Measurements from ENCODE around the gene TIRAP.

Gene TIRAP

GRCh38 chr11:126318574-126319373 is 35.9 kb downstream of the TIRAP start:
- in situ Hi-C loops (cut with MboI; ENCODE audit: low sequenced_read_pairs), result loop anchor here (10.0 to 25.0 kb wide), 2 partner anchors 76 to 669 kb away; no protein-coding TSS in a partner anchor

- in situ Hi-C loops (cut with MboI; ENCODE audit: low sequenced_read_pairs), result loop anchor here (10.0 to 25.0 kb wide), 2 partner anchors 75 to 668 kb away; no protein-coding TSS in a partner anchor
These were observed 36.5 kb downstream of the TIRAP start for GRCh38 chr11:126319374-126319740.

GRCh38 chr11:126322996-126323395 is 40.1 kb downstream of the TIRAP start:
- in situ Hi-C loops (cut with MboI; ENCODE audit: low sequenced_read_pairs), result loop anchor here (25.0 kb wide), 1 partner anchor 664 kb away; no protein-coding TSS in a partner anchor

- in situ Hi-C loops (cut with MboI; ENCODE audit: low sequenced_read_pairs), result no loop called here
These were observed 44.5 kb downstream of the TIRAP start for GRCh38 chr11:126327281-126328000.

- in situ Hi-C loops (cut with MboI; ENCODE audit: low sequenced_read_pairs), result no loop called here
These were observed 45.1 kb downstream of the TIRAP start for GRCh38 chr11:126328001-126328390.

GRCh38 chr11:126328444-126328843 is 45.6 kb downstream of the TIRAP start:
- in situ Hi-C loops (cut with MboI; ENCODE audit: low sequenced_read_pairs), result no loop called here

- in situ Hi-C loops (cut with MboI; ENCODE audit: low sequenced_read_pairs), result no loop called here
These were observed 46.2 kb downstream of the TIRAP start for GRCh38 chr11:126328938-126329643.

- in situ Hi-C loops (cut with MboI; ENCODE audit: low sequenced_read_pairs), result no loop called here
These were observed 46.8 kb downstream of the TIRAP start for GRCh38 chr11:126329644-126330211.

GRCh38 chr11:126331286-126331685 is 48.4 kb downstream of the TIRAP start:
- in situ Hi-C loops (cut with MboI; ENCODE audit: low sequenced_read_pairs), result no loop called here

- in situ Hi-C loops (cut with MboI; ENCODE audit: low sequenced_read_pairs), result no loop called here
These were observed 49.4 kb downstream of the TIRAP start for GRCh38 chr11:126332221-126332711.

- in situ Hi-C loops (cut with MboI; ENCODE audit: low sequenced_read_pairs), result no loop called here
These were observed 50.2 kb downstream of the TIRAP start for GRCh38 chr11:126333142-126333541.

GRCh38 chr11:126334659-126335462 is 52.0 kb downstream of the TIRAP start:
- in situ Hi-C loops (cut with MboI; ENCODE audit: low sequenced_read_pairs), result no loop called here

- in situ Hi-C loops (cut with MboI; ENCODE audit: low sequenced_read_pairs), result no loop called here
These were observed 52.5 kb downstream of the TIRAP start for GRCh38 chr11:126335463-126335760.

GRCh38 chr11:126336138-126336541 is 53.2 kb downstream of the TIRAP start:
- in situ Hi-C loops (cut with MboI; ENCODE audit: low sequenced_read_pairs), result no loop called here

- in situ Hi-C loops (cut with MboI; ENCODE audit: low sequenced_read_pairs), result no loop called here
These were observed 53.8 kb downstream of the TIRAP start for GRCh38 chr11:126336671-126337101.

- in situ Hi-C loops (cut with MboI; ENCODE audit: low sequenced_read_pairs), result no loop called here
These were observed 54.2 kb downstream of the TIRAP start for GRCh38 chr11:126337126-126337473.

GRCh38 chr11:126337474-126338241 is 54.8 kb downstream of the TIRAP start:
- in situ Hi-C loops (cut with MboI; ENCODE audit: low sequenced_read_pairs), result no loop called here

GRCh38 chr11:126338346-126339055 is 55.6 kb downstream of the TIRAP start:
- in situ Hi-C loops (cut with MboI; ENCODE audit: low sequenced_read_pairs), result no loop called here
